Measurements from ENCODE around the gene UFM1. TPM values are rescaled to one million over a fixed set of nuclear protein-coding genes. Genes with fewer than 3 reads are reported as not detected.
"Not testable (repeated sequence)": the region's sequence is repeated elsewhere in the genome, so short reads cannot be mapped to it uniquely, and the experiment has no call there.

Gene UFM1
- 68.2 and 73.4 TPM in 2 replicates for total RNA-seq

GRCh38 chr13:38349390-38350113 is at the start of gene UFM1:
TSS of gene UFM1 (plus strand) at chr13:38349851. CDS start at chr13:38349920, 69 bp downstream.
- Mint-ChIP-seq H3K36me3 (ENCODE audit: low read depth) (peaks cover 38% of the 10 kb centered on the region), H3K4me3 (ENCODE audit: low read depth) (peak within 1 kb of the TSS; percentile 100), H3K9me3 (no peaks in the 10 kb centered on the region), H3K27me3 (ENCODE audit: low read depth) (no peaks in the 10 kb centered on the region), H3K4me1 (ENCODE audit: low read depth) (peaks cover 36% of the 10 kb centered on the region), H3K27ac (peak within 1 kb of the TSS; percentile 99)
- intact Hi-C loops (cut with micrococcal nuclease) = loop anchor here (1.0 to 10.0 kb wide), 7 partner anchors 68 to 1915 kb away; partner anchors contain the start of genes CCNA1, EXOSC8, NHLRC3 and PROSER1
- DNase-seq (ENCODE audit: low spot score) = peak; percentile 82

- Mint-ChIP-seq H3K4me3 (ENCODE audit: low read depth) (no peak overlapping the region), H3K4me1 (ENCODE audit: low read depth) (no peaks in the 10 kb centered on the region), H3K9me3 (peaks cover 4% of the 10 kb centered on the region), H3K36me3 (ENCODE audit: low read depth) (no peaks in the 10 kb centered on the region), H3K27ac (no peak overlapping the region), H3K27me3 (ENCODE audit: low read depth) (no peaks in the 10 kb centered on the region)
- no peak for DNase-seq (ENCODE audit: low spot score)
- intact Hi-C loops (cut with micrococcal nuclease) = no loop called here
These were observed 48.4 kb upstream of the UFM1 start for GRCh38 chr13:38301236-38301635.

- Mint-ChIP-seq H3K9me3 (peaks cover 4% of the 10 kb centered on the region), H3K4me3 (ENCODE audit: low read depth) (no peak overlapping the region), H3K27ac (no peak overlapping the region), H3K4me1 (ENCODE audit: low read depth) (no peaks in the 10 kb centered on the region), H3K36me3 (ENCODE audit: low read depth) (no peaks in the 10 kb centered on the region), H3K27me3 (ENCODE audit: low read depth) (no peaks in the 10 kb centered on the region)
- intact Hi-C loops (cut with micrococcal nuclease) = no loop called here
- no peak for DNase-seq (ENCODE audit: low spot score)
These were observed 45.8 kb upstream of the UFM1 start for GRCh38 chr13:38303816-38304320.

GRCh38 chr13:38308736-38309135 is 40.9 kb upstream of the UFM1 start:
- no peak overlapping the region for H3K27ac Mint-ChIP-seq
- H3K4me3 Mint-ChIP-seq (ENCODE audit: low read depth) = no peak overlapping the region
- H3K36me3 Mint-ChIP-seq (ENCODE audit: low read depth) = no peaks in the 10 kb centered on the region
- intact Hi-C loops (cut with micrococcal nuclease) = no loop called here
- no peak for DNase-seq (ENCODE audit: low spot score)
- no peaks in the 10 kb centered on the region for H3K27me3 Mint-ChIP-seq (ENCODE audit: low read depth)
- no peaks in the 10 kb centered on the region for H3K4me1 Mint-ChIP-seq (ENCODE audit: low read depth)
- H3K9me3 Mint-ChIP-seq = peaks cover 4% of the 10 kb centered on the region

- H3K36me3 Mint-ChIP-seq (ENCODE audit: low read depth) = no peaks in the 10 kb centered on the region
These were observed 40.3 kb upstream of the UFM1 start for GRCh38 chr13:38309397-38309796.

GRCh38 chr13:38311175-38311574 is 38.5 kb upstream of the UFM1 start:
- DNase-seq (ENCODE audit: low spot score); H3K27me3 Mint-ChIP-seq (ENCODE audit: low read depth); H3K4me1 Mint-ChIP-seq (ENCODE audit: low read depth); H3K36me3 Mint-ChIP-seq (ENCODE audit: low read depth); H3K4me3 Mint-ChIP-seq (ENCODE audit: low read depth); H3K9me3 Mint-ChIP-seq; intact Hi-C loops (cut with micrococcal nuclease); H3K27ac Mint-ChIP-seq: not testable (repeated sequence)

More at GRCh38 chr13:38309397-38309796, 40.3 kb upstream of the UFM1 start:
- Mint-ChIP-seq H3K4me3 (ENCODE audit: low read depth) (no peak overlapping the region), H3K27ac (no peak overlapping the region), H3K27me3 (ENCODE audit: low read depth) (no peaks in the 10 kb centered on the region), H3K9me3 (peaks cover 4% of the 10 kb centered on the region), H3K4me1 (ENCODE audit: low read depth) (no peaks in the 10 kb centered on the region)
- intact Hi-C loops (cut with micrococcal nuclease) = no loop called here
- DNase-seq (ENCODE audit: low spot score) = no peak

GRCh38 chr13:38316129-38316528 is 33.5 kb upstream of the UFM1 start:
- Mint-ChIP-seq H3K27ac (no peak overlapping the region), H3K27me3 (ENCODE audit: low read depth) (peaks cover 1% of the 10 kb centered on the region), H3K4me3 (ENCODE audit: low read depth) (no peak overlapping the region), H3K4me1 (ENCODE audit: low read depth) (no peaks in the 10 kb centered on the region), H3K9me3 (no peaks in the 10 kb centered on the region), H3K36me3 (ENCODE audit: low read depth) (no peaks in the 10 kb centered on the region)
- no peak for DNase-seq (ENCODE audit: low spot score)
- intact Hi-C loops (cut with micrococcal nuclease) = no loop called here

GRCh38 chr13:38321654-38322053 is 28.0 kb upstream of the UFM1 start:
- DNase-seq (ENCODE audit: low spot score) = no peak
- Mint-ChIP-seq H3K4me3 (ENCODE audit: low read depth) (no peak overlapping the region), H3K36me3 (ENCODE audit: low read depth) (no peaks in the 10 kb centered on the region), H3K9me3 (no peaks in the 10 kb centered on the region), H3K4me1 (ENCODE audit: low read depth) (no peaks in the 10 kb centered on the region), H3K27ac (no peak overlapping the region), H3K27me3 (ENCODE audit: low read depth) (no peaks in the 10 kb centered on the region)
- intact Hi-C loops (cut with micrococcal nuclease) = no loop called here

GRCh38 chr13:38325426-38325825 is 24.2 kb upstream of the UFM1 start:
- intact Hi-C loops (cut with micrococcal nuclease) = no loop called here
- no peaks in the 10 kb centered on the region for H3K27me3 Mint-ChIP-seq (ENCODE audit: low read depth)
- no peaks in the 10 kb centered on the region for H3K9me3 Mint-ChIP-seq
- H3K27ac Mint-ChIP-seq = no peak overlapping the region
- no peaks in the 10 kb centered on the region for H3K4me1 Mint-ChIP-seq (ENCODE audit: low read depth)
- no peak overlapping the region for H3K4me3 Mint-ChIP-seq (ENCODE audit: low read depth)
- no peaks in the 10 kb centered on the region for H3K36me3 Mint-ChIP-seq (ENCODE audit: low read depth)
- DNase-seq (ENCODE audit: low spot score) = no peak

- H3K4me3 Mint-ChIP-seq (ENCODE audit: low read depth) = no peak overlapping the region
- no peak for DNase-seq (ENCODE audit: low spot score)
- no peaks in the 10 kb centered on the region for H3K36me3 Mint-ChIP-seq (ENCODE audit: low read depth)
- intact Hi-C loops (cut with micrococcal nuclease) = no loop called here
- H3K27ac Mint-ChIP-seq = no peak overlapping the region
- H3K9me3 Mint-ChIP-seq = no peaks in the 10 kb centered on the region
- no peaks in the 10 kb centered on the region for H3K27me3 Mint-ChIP-seq (ENCODE audit: low read depth)
- H3K4me1 Mint-ChIP-seq (ENCODE audit: low read depth) = no peaks in the 10 kb centered on the region
These were observed 21.0 kb upstream of the UFM1 start for GRCh38 chr13:38328699-38329098.

- Mint-ChIP-seq H3K27ac (no peak overlapping the region), H3K9me3 (no peaks in the 10 kb centered on the region), H3K4me1 (ENCODE audit: low read depth) (no peaks in the 10 kb centered on the region), H3K27me3 (ENCODE audit: low read depth) (no peaks in the 10 kb centered on the region), H3K4me3 (ENCODE audit: low read depth) (no peak overlapping the region), H3K36me3 (ENCODE audit: low read depth) (no peaks in the 10 kb centered on the region)
- intact Hi-C loops (cut with micrococcal nuclease) = no loop called here
- DNase-seq (ENCODE audit: low spot score) = no peak
These were observed 14.8 kb upstream of the UFM1 start for GRCh38 chr13:38334845-38335244.

GRCh38 chr13:38338089-38338488 is 11.6 kb upstream of the UFM1 start:
- no peak overlapping the region for H3K4me3 Mint-ChIP-seq (ENCODE audit: low read depth)
- no peaks in the 10 kb centered on the region for H3K9me3 Mint-ChIP-seq
- no peak overlapping the region for H3K27ac Mint-ChIP-seq
- no peaks in the 10 kb centered on the region for H3K27me3 Mint-ChIP-seq (ENCODE audit: low read depth)
- no peaks in the 10 kb centered on the region for H3K36me3 Mint-ChIP-seq (ENCODE audit: low read depth)
- DNase-seq (ENCODE audit: low spot score) = no peak
- peaks cover 5% of the 10 kb centered on the region for H3K4me1 Mint-ChIP-seq (ENCODE audit: low read depth)
- intact Hi-C loops (cut with micrococcal nuclease) = no loop called here

GRCh38 chr13:38340624-38341023 is 9.0 kb upstream of the UFM1 start:
- no peak for DNase-seq (ENCODE audit: low spot score)
- no peaks in the 10 kb centered on the region for H3K27me3 Mint-ChIP-seq (ENCODE audit: low read depth)
- H3K9me3 Mint-ChIP-seq = no peaks in the 10 kb centered on the region
- H3K36me3 Mint-ChIP-seq (ENCODE audit: low read depth) = no peaks in the 10 kb centered on the region
- H3K4me1 Mint-ChIP-seq (ENCODE audit: low read depth) = peaks cover 5% of the 10 kb centered on the region
- no peak overlapping the region for H3K27ac Mint-ChIP-seq
- intact Hi-C loops (cut with micrococcal nuclease) = loop anchor here (10.0 kb wide), 1 partner anchor 1906 kb away; the partner anchor contains the start of gene CCNA1
- no peak overlapping the region for H3K4me3 Mint-ChIP-seq (ENCODE audit: low read depth)
